NOMO-1 treated with DMSO at 0.1 percent for 48 hours (cell line): ENCODE measurements around the gene OR52W1.
A peak's percentile ranks its signal among the peaks of the same experiment; 100 is the strongest.
"Not testable (repeated sequence)": the region's sequence is repeated elsewhere in the genome, so short reads cannot be mapped to it uniquely, and the experiment has no call there.

Source experiments
- DNase-seq: peaks from one replicate; lab custom pipeline; 2025; ENCODE audit not compliant: unreplicated experiment; lab: John Stamatoyannopoulos, UW

The OR52W1 gene

DNA sequence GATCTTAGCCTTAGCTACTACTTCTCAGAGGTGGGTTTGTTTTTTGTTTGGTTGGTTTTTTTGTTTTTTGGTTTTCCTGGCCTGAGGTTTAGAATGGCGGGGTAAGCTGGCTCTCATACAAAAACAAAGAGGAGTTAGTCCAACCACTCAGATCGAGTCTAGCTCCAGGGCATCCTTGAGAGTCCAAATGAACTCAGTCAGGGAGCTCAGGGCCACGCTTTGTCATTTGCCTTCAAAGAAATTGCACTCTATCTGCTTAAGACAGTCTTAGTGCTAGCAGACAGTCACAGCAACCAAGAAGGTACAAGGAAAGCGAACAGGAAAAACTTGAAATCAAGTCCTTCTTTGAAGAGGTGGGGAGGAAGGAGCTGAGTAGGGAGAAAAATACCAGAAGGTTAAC lies 17.5 kb downstream of the OR52W1 start:
- no peak for DNase-seq

DNA sequence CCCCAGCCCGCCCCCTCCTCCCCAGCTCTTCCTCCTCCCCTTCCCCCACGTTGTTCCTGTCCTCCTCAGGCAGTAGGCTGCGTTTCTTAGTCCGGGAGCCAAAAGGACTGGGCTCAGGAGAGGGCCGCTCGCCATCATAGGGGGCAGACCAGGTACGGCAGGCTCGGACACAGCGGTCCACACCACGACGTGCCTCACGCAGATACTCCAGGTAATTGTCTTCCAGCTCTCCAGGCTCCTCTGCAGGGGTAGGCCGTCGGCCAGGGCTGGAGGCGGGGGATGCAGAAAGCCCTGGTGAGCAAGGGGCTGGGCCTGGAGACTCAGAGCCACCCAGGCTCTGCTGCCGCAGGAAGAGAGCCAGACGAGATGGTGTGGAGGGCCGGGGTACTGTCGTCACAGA lies 18.7 kb downstream of the OR52W1 start:
- no peak for DNase-seq

DNA sequence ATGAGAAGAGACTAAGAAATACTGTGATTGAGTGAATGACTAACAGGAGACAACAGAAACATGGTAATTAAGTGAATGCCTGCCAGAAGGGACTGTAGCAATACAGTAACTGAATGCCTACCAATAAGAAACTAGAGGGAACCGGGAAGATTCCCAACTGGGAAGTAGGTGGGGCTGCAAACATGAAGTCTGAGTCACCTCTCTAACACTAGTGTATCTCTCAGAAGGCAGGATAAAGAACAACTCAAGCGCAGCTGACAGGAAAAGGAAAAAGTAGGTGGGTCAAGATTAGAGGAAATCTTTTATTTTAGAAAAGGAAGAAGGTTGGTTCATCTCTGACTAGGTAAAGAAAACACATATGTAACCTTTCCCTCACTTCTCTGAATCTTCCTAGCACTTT lies 20.3 kb downstream of the OR52W1 start:
- DNase-seq = no peak

DNA sequence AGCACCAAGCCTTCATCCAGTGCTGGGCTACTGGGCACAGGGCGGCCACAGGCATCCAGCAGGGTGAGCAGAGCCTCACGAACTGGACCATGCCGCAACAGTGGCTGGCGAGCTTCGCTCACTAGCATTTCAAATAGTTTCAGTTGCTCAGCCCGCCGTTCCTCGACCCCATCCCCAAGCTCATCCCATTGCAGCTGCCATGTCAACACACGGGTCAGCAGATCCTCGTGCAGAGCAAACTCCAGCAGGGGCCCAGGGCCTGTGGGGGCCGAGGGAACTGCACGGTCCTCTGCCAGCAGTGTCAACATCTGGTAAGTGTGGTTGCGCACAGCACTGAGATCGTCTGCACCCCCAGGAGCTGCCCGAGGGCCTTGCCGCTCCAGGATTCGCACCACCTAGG lies 24.8 kb downstream of the OR52W1 start:
- DNase-seq = no peak

DNA sequence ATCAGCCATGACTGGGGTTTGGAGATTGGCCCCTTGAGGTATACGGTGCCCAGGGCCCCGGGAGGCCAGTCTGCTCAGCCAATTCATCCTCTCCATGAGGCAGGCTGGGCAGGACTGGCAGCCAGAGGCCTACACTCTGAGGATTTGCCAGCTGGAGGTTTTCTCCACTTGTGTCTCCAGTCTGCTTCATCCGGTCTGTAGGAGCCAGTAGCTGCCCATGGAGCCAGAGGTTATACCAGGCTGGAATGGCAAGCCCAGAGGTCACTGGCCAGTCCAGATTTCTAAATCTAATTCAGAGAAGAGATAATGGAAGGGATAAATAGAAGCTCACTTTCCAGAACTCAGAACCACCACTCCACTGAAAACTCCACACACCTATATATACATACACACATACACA lies 25.4 kb downstream of the OR52W1 start:
- DNase-seq = no peak

DNA sequence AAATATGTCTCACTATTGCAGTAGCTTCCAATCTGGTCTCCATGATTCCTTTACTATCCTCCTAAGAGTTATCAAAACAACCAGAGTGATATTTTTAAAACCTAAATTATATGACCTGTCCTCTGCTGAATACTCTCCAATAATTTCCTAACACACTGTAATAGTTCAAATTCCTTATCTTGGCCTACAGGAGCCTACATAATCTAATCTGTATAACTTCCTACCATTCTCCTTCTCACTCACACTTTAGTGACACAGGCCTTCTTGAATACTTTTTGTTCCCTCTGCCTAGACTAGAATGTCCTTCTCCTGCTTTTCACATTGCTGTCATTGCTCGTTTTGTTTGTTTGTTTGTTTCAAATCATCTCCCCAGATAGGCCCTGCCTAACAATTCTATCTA lies 26.0 kb downstream of the OR52W1 start:
- no peak for DNase-seq

DNA sequence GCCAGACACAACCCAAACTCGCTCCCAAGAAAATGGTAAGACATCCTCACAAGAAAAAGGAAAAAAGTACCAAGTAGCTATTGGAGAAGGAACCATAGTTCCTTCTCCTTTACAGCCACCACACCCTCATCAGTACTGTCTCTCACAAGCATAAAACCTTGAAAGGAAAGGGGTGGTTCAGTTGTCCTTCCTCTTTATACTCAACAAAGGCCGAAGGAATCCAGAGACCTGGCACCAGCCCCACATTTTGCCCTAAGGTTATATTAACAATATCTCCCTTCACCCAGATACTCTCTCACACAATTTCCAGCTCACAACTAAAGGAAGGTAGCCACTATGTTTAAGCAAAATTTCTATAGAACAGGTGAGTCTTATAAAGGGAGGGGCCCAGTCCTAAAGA lies 26.9 kb downstream of the OR52W1 start:
- peak; percentile 77 for DNase-seq

DNA sequence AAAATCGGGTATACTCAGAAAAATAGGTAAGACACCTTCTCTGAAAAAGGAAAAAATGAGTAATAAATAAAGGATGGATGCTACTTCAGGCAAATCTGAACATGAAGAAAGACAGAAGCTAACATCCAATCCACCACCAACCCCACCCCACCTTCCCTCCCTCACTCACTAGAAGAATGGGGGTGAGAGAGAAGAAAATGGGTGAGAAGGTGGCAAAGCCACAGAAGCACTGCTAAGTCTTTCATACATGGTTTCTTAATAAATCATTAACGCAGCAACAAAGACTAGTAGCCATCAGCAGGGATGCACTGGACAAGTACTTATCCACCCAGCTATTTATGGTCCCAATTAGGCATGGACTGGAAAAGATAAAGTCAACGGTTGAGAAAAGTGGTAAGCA lies 29.5 kb downstream of the OR52W1 start:
- DNase-seq = no peak

DNA sequence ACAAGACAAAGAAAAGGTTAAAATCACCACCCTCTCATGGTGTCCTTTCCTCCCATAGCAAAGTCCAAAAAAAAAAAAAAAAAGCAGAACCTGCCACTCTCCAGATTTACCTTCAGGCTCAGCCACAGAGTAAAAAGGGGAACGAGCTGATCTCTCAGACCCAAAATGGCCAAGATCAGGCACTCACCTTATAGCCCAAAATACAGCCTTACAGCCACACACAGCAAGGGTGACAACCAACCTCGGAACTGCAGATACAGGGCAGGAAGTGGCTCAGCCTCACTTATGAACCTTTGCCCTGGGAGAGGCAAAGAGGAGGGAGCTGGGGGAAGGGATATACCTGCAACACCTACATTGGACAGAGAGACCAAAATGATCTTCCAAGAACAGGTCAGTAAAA lies 30.9 kb downstream of the OR52W1 start:
- peak; percentile 57 for DNase-seq

DNA sequence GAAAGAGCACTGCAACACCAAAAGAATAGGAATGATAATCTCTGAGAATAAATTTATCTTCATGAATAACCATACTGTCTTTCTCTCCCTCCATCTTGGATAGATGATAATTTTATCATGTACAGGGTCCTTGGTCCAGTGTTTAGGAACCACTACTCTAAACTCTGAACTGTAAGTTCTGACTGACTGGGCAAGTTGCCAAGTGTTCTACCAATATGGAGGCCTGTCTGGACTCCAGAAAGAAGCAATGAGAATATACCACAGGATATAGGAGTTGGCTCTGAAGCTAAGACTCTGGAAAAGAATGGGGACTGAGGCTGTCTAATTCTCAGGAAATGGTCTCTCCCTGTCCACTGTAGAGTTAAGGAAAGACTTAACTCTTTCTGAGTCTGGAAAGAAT lies 33.9 kb downstream of the OR52W1 start:
- DNase-seq = no peak

DNA sequence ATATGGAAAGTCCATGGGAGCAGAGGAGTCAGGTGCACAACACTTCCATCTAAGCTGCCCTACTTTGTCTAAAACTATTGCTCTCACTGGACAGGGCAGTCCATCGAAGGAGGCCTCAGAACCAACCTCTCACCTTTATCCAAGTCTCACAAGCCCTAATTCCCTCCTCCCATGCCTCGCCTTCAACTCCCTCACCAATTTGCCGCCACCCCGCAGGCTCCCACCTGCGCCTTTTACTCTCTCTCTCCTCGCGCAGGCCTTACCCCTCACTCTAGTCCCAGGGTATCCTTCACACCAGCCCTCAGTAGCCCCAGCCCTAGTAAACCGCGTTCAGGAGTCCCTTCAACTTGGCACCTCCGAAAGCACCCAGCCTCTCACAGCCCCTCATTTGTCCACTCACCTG lies 35.0 kb downstream of the OR52W1 start:
- no peak for DNase-seq

DNA sequence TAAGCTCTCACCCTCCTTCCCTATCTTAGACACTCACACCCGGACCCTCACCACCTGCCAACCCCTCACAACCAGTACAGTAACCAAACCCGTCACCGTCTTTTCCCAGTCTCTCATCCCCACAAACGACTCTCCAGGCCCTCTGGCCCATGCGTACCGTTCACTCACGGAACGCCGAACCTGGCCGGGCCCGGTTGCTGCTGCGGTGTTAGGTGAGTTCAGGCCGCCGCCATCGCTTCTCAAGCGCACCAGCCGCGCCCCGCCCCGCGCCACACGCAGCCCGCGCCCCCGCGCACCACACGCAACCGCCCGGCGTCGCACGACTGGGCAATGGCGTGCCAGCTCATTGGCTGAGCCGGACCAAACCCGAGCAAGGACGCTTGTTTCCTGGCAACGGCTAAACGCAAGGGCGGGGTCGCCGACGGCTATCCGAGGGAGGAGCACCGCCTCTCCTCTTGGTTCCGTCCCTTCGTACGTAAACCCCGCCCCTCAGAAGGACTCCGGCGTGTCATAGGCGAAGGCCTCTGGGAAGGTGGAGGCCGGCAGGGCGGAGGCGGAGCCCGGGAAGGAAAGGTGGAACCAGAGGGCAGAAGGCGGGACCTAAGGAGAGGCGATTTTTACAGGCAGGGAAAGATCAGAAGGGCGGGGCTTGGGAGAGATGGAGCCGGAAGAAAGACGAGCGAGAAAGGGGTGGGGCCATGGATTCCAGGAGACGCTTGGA lies 35.5 kb downstream of the OR52W1 start, which contains the start of gene FHIP1B:
FHIP1B (minus strand) TSS at position 250 of the 721 bp plus-strand sequence. CDS start 10,120 bp downstream, outside the sequence.
- peak; percentile 100 for DNase-seq

DNA sequence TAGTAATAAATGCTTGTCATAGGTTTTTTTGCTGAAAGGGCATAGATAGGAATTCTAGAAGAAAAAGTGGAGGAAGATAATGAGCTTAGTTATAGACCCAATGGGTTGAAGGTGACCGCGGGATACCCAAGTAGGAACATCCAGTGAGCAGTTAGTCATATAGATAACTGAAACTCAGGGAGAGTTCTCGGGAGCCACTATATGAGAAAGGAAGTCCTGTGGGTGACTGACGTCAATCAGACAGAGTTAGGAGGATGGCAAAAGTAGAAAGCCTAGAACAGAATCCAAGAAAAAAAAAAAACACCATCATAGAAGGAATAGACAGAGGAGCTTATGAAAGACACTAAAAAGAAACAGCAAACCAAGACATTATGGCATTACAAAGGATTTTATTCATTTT lies 38.2 kb downstream of the OR52W1 start:
- DNase-seq = no peak

DNA sequence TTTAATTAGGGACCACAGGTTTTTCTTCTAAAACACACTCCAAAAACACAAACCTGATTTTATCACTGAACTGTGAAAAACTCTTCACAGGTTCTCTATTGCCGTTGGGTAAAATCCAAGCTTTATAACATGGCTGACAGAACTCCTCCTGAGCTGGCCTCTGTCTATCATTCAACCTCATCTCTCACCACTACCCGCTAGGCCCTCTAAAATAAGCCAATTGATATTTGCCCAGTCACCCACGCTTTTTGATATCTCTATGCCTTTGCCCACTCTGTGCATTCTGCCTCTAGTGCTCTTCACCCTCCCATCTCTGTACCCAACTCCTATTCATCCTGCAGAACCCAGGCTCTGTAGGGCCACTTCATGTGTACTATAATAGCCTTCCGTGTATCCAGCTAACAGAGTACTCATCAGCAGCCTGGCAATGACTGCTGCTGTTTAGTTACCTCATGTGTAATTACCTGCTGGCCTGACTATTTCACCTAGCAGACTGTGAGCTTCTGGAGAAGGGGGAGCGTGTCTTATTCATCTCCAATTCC lies 38.8 kb downstream of the OR52W1 start:
- DNase-seq = no peak

DNA sequence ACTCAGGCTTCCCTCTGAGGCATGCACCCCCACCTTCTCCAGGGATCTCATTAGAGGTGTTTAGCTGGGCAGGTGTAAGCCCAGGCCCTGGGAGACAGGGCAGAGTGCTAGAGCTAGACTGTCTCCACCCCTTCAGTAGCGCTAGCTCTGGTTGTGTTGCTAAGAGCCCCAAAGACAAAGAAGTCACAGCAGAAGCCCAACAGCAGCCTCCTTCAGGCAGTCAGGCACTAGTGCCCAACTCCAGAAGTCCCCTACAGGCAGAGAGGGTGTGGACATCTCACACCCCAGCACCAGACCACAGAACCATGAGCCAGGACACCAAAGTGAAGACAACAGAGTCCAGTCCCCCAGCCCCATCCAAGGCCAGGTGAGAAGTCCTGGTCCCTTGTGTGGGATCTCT lies 39.9 kb downstream of the OR52W1 start, which contains the start of gene CNGA4:
CNGA4 (plus strand) TSS at position 188 of the 400 bp plus-strand sequence; CDS start at position 306, 118 bp downstream.
- DNase-seq = no peak

DNA sequence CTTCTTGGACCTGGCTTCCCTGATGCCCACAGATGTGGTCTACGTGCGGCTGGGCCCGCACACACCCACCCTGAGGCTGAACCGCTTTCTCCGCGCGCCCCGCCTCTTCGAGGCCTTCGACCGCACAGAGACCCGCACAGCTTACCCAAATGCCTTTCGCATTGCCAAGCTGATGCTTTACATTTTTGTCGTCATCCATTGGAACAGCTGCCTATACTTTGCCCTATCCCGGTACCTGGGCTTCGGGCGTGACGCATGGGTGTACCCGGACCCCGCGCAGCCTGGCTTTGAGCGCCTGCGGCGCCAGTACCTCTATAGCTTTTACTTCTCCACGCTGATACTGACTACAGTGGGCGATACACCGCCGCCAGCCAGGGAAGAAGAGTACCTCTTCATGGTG lies 41.1 kb downstream of the OR52W1 start:
- DNase-seq = no peak

DNA sequence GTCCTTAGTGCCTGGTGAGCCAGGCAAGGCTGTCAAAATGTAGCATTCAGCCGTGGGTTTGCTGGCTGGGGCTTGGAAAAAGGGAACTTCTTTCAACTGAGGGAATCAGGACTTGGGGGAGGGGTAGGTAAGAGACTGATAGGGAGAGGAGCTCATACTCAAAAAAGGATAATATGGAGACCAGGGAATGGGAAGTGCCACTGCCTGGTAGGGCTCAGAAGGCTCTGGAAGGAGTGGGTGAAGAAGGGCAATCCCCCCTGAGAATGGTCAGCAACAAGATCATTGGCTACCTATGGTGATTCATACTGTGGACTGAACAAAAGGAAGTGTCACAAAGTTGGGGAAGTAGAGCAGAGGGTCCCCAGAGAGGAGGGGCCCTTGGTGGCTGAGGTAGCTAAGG lies 41.8 kb downstream of the OR52W1 start:
- DNase-seq = peak; percentile 25

DNA sequence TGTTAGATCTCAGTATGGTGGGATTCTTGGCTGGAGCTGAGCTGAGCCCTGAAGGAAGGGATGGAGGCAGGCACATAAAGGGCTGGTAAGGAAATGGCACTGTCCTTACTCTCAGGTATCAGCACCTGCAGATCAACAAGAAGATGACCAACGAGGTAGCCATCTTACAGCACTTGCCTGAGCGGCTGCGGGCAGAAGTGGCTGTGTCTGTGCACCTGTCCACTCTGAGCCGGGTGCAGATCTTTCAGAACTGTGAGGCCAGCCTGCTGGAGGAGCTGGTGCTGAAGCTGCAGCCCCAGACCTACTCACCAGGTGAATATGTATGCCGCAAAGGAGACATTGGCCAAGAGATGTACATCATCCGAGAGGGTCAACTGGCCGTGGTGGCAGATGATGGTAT lies 42.3 kb downstream of the OR52W1 start:
- DNase-seq = no peak

DNA sequence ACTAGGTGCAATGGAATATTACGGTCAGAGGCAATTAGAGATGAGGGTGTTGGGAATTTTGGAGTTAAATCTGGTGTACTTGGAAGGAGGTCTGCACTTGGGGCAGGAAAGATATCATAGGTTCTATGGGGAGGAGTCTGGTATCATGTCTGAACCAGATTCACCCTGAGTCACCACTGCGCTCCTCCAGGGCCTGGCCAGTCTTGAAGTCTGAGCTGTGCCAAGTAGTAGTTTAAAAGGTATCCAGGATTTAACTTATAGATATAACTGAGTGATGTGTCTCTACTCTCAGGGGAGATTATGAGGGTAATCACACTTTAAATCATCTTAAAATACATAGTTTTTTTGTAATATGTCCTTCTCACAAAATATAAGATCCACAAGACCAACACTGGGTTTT lies 46.5 kb downstream of the OR52W1 start:
- no peak for DNase-seq

DNA sequence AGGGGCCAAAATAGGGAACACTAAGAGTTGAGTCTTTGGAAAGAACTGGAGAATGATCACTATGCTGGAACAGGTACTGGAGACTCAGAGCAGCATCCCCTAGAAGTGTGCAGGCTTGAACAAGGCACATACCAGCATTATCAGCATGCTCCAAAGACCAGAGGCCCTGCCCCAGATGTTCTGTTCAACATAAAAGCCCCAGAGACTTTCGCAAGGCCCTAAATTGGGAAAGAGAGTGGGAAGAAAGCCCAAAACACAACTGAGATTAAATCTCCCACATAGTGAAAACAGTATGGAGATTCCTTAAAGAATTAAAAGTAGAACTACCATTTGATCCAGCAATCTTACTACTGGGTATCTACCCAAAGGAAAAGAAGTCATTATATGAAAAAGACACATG lies 49.2 kb downstream of the OR52W1 start:
- no peak for DNase-seq

DNA sequence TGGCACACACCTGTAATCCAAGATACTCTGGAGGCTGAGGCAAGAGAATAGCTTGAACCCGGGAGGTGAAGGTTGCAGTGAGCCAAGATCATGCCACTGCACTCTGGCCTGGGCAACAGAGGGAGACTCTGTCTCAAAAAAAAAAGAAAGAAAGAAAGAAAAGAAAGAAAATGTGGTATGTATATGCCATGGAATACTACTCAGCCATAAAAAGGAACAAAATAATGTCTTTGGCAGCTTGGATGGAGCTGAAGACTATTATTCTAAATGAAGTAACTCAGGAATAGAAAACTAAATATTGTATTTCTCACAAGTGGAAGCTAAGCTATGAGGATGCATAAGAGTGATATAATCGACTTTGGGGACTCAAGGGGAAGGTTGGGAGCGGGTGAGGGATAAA lies 49.9 kb downstream of the OR52W1 start:
- DNase-seq = not testable (repeated sequence)
